H1 (cell line): ENCODE results near the gene PSORS1C1. TPM values are rescaled to one million over a fixed set of nuclear protein-coding genes. Genes with fewer than 3 reads are reported as not detected.

Source experiments
- CTCF ChIA-PET: fragments of 300-600 bp; sonication (Branson Sonifier 250); formaldehyde crosslinking; loops from one replicate; lab custom pipeline; 2021; ENCODE audit not compliant: partially characterized antibody; lab: Charles Lee
- POLR2A ChIA-PET: fragments of 300-600 bp; sonication (Branson Sonifier 250); formaldehyde crosslinking; loops from one replicate; lab custom pipeline; 2021; ENCODE audit warnings: inconsistent platforms; ENCODE audit not compliant: partially characterized antibody; lab: Charles Lee
- DNase-seq, 2 experiments: peaks; one replicate each; pipeline versions ENCODE4 v3.0.0 to v3.0.0-alpha.2; 2010 to 2022; ENCODE audit warnings: low spot score in 2 of 2, low read depth in 1 of 2, mixed read lengths in 1 of 2
- FAIRE-seq: peaks from 2 replicates; lab custom pipeline; 2011; peaks lifted over from hg19 to GRCh38; lab: Jason Lieb, UNC
- H2AFZ ChIP-seq: 2 replicates; pipeline ENCODE4 v1.8.1; 2012; ENCODE audit warnings: low read length, inconsistent platforms
- H2AK5ac ChIP-seq: 2 replicates; pipeline ENCODE4 v1.6.1; 2013; ENCODE audit warnings: low read depth, low read length
- H2BK120ac ChIP-seq: replicated peaks from 2 replicates; pipeline ENCODE3; 2013; ENCODE audit warnings: low read depth, low read length, inconsistent platforms
- H2BK12ac ChIP-seq: 2 replicates; pipeline ENCODE4 v1.6.1; 2013; ENCODE audit warnings: low read depth, low read length
- H2BK15ac ChIP-seq: 2 replicates; pipeline ENCODE4 v1.6.1; 2013; ENCODE audit warnings: low read length
- H2BK20ac ChIP-seq: 2 replicates; pipeline ENCODE4 v1.6.1; 2013; ENCODE audit warnings: low read length
- H2BK5ac ChIP-seq: 2 replicates; pipeline ENCODE4 v1.6.1; 2013; ENCODE audit warnings: low read depth, low read length
- H3K14ac ChIP-seq: 2 replicates; pipeline ENCODE4 v1.6.1; 2013; ENCODE audit warnings: inconsistent platforms; ENCODE audit not compliant: insufficient read length
- H3K18ac ChIP-seq: 2 replicates; pipeline ENCODE4 v1.6.1; 2013; ENCODE audit warnings: low read length; ENCODE audit errors: extremely low read depth
- H3K23ac ChIP-seq: 2 replicates; pipeline ENCODE4 v1.6.1; 2013; ENCODE audit warnings: inconsistent platforms; ENCODE audit not compliant: insufficient read length
- H3K23me2 ChIP-seq: 2 replicates; pipeline ENCODE4 v1.6.1; 2013; ENCODE audit warnings: low read depth, low read length
- H3K27ac ChIP-seq: 2 replicates; pipeline ENCODE4 v1.6.1; 2011; ENCODE audit warnings: low read depth, low read length, inconsistent platforms
- H3K27me3 ChIP-seq, 4 experiments: replicated peaks in 1 of 4; 1 replicate in 1 of 4; 2 replicates in 3 of 4; pipeline versions ENCODE4 v1.6.1 to v1.8.1; 2011 to 2013; ENCODE audit warnings: low read length in 3 of 4, mild to moderate bottlenecking in 3 of 4, inconsistent platforms in 2 of 4, mixed read lengths in 2 of 4, moderate library complexity in 1 of 4; ENCODE audit not compliant: control insufficient read depth in 3 of 4, insufficient read depth in 3 of 4; ENCODE audit errors: extremely low read depth in 1 of 4
- H3K36me3 ChIP-seq, 4 experiments: 2 replicates each; pipeline versions ENCODE4 v1.6.1 to v1.8.1; 2011 to 2013; ENCODE audit warnings: mild to moderate bottlenecking in 4 of 4, low read length in 3 of 4, moderate library complexity in 2 of 4, control low read depth in 1 of 4, inconsistent platforms in 1 of 4; ENCODE audit not compliant: insufficient read depth in 4 of 4, control insufficient read depth in 2 of 4
- H3K4ac ChIP-seq: replicated peaks from 2 replicates; pipeline ENCODE3; 2013; ENCODE audit warnings: low read length, low read depth, mixed read lengths, inconsistent platforms; ENCODE audit not compliant: insufficient read length
- H3K4me1 ChIP-seq, 4 experiments: replicated peaks in 1 of 4; 1 replicate in 1 of 4; 2 replicates in 3 of 4; pipeline versions ENCODE4 v1.6.1 to v1.8.1; 2011 to 2013; ENCODE audit warnings: low read length in 3 of 4, inconsistent platforms in 2 of 4, mixed read lengths in 1 of 4; ENCODE audit not compliant: insufficient read depth in 4 of 4, control insufficient read depth in 3 of 4
- H3K4me2 ChIP-seq, 2 experiments: 2 replicates each; pipeline versions ENCODE4 v1.6.1 to v1.8.1; 2011 to 2013; ENCODE audit warnings: low read depth in 2 of 2, low read length in 2 of 2, control low read depth in 1 of 2, inconsistent platforms in 1 of 2, mild to moderate bottlenecking in 1 of 2; ENCODE audit not compliant: insufficient read depth in 1 of 2
- H3K4me3 ChIP-seq, 4 experiments: fragments of 200-600, 300-600 bp in 1 of 4; sonication (generic), shearing (Covaris generic), sonication (Bioruptor Twin) in 1 of 4; 2 replicates each; pipeline versions ENCODE4 v1.5.1 to v1.8.1; 2011 to 2016; ENCODE audit warnings: low read length in 4 of 4, low read depth in 3 of 4, control low read depth in 2 of 4, inconsistent platforms in 2 of 4, mild to moderate bottlenecking in 2 of 4, mixed read lengths in 1 of 4, moderate library complexity in 1 of 4; ENCODE audit not compliant: insufficient read depth in 2 of 4; ENCODE audit errors: extremely low read depth in 1 of 4
- H3K56ac ChIP-seq: replicated peaks from 2 replicates; pipeline ENCODE3; 2013; ENCODE audit warnings: low read depth, mild to moderate bottlenecking, mixed read lengths, low read length, inconsistent platforms; ENCODE audit not compliant: insufficient read length
- H3K79me1 ChIP-seq: 2 replicates; pipeline ENCODE4 v1.6.1; 2013; ENCODE audit warnings: low read depth, low read length, control low read depth
- H3K79me2 ChIP-seq, 2 experiments: 2 replicates each; pipeline versions ENCODE4 v1.6.1 to v1.8.1; 2012 to 2013; ENCODE audit warnings: low read length in 2 of 2, mild to moderate bottlenecking in 2 of 2, inconsistent platforms in 1 of 2; ENCODE audit not compliant: insufficient read depth in 2 of 2, control insufficient read depth in 1 of 2
- H3K9ac ChIP-seq, 4 experiments: replicated peaks in 1 of 4; 1 replicate in 1 of 4; 2 replicates in 3 of 4; pipeline versions ENCODE4 v1.6.1 to v1.8.1; 2011 to 2013; ENCODE audit warnings: low read depth in 3 of 4, low read length in 3 of 4, control low read depth in 2 of 4, mild to moderate bottlenecking in 2 of 4, moderate library complexity in 2 of 4, inconsistent platforms in 1 of 4; ENCODE audit errors: extremely low read depth in 1 of 4
- H3K9me3 ChIP-seq, 2 experiments: 2 replicates each; pipeline versions ENCODE4 v1.6.1 to v1.8.1; 2012 to 2013; ENCODE audit warnings: mild to moderate bottlenecking in 2 of 2, moderate library complexity in 2 of 2, control low read depth in 1 of 2, inconsistent platforms in 1 of 2, low read depth in 1 of 2, low read length in 1 of 2, mixed read lengths in 1 of 2; ENCODE audit not compliant: insufficient read depth in 2 of 2
- H4K20me1 ChIP-seq, 2 experiments: replicated peaks in 1 of 2; 2 replicates each; pipeline versions ENCODE3 to v1.8.1; 2011 to 2013; ENCODE audit warnings: inconsistent platforms in 2 of 2, low read length in 2 of 2, mild to moderate bottlenecking in 1 of 2; ENCODE audit not compliant: insufficient read depth in 2 of 2, control insufficient read depth in 1 of 2
- H4K5ac ChIP-seq: 2 replicates; pipeline ENCODE4 v1.6.1; 2013; ENCODE audit warnings: low read length, low read depth, mixed read lengths, inconsistent platforms; ENCODE audit not compliant: insufficient read length
- H4K8ac ChIP-seq: 2 replicates; pipeline ENCODE4 v1.8.0; 2013; ENCODE audit warnings: mild to moderate bottlenecking, moderate library complexity, low read length, inconsistent platforms; ENCODE audit not compliant: insufficient read depth; ENCODE audit errors: extremely low read depth
- H4K91ac ChIP-seq: replicated peaks from 2 replicates; pipeline ENCODE3; 2013; ENCODE audit warnings: low read length, mixed read lengths, inconsistent platforms; ENCODE audit not compliant: insufficient read length
- BRCA1 ChIP-seq: IDR thresholded peaks from 2 replicates; pipeline ENCODE4 v1.6.1; 2012; ENCODE audit warnings: low read depth, low read length, improper control_type of control experiment
- EP300 ChIP-seq, 2 experiments: IDR thresholded peaks; 1 replicate in 1 of 2; 2 replicates in 1 of 2; pipeline ENCODE4 v1.6.1; 2011 to 2012; ENCODE audit warnings: low read depth in 2 of 2, low read length in 2 of 2, mild to moderate bottlenecking in 2 of 2, borderline replicate concordance in 1 of 2, inconsistent platforms in 1 of 2, moderate library complexity in 1 of 2
- MAX ChIP-seq: IDR thresholded peaks from 2 replicates; pipeline ENCODE4 v1.6.1; 2012; ENCODE audit warnings: inconsistent platforms
- PHF8 ChIP-seq: fragments of 200-600 bp; sonication (generic); conservative IDR thresholded peaks from 2 replicates; pipeline ENCODE4 v1.7.1; 2012; ENCODE audit warnings: low read depth, mild to moderate bottlenecking, inconsistent platforms, low read length, moderate library complexity
- WGBS, 2 experiments: shearing (Covaris generic) in 1 of 2; methylation state at CpG; one replicate each; pipeline versions ENCODE4 v1.1.6 to v1.1.7; 2013 to 2015; ENCODE audit warnings: low lambda C conversion rate in 2 of 2, mixed read lengths in 2 of 2, inconsistent platforms in 1 of 2, low coverage in 1 of 2, missing lambda C conversion rate in 1 of 2; ENCODE audit not compliant: insufficient replicate concordance in 2 of 2, insufficient coverage in 1 of 2, insufficient read length in 1 of 2; ENCODE audit errors: extremely low coverage in 1 of 2, missing lambda C conversion rate in 1 of 2; 5-methylcytosine and 5-hydroxymethylcytosine counted together
- polyA plus RNA-seq, 7 experiments: library from polyadenylated mRNA; depleted of rRNA in 3 of 7; stranded (reverse) in 5 of 7; unstranded in 2 of 7; fragments of >200 nt in 5 of 7; fragments of 200-250 nt in 2 of 7; gene quantifications; 1 replicate in 5 of 7; 2 replicates in 1 of 7; 4 replicates in 1 of 7; pipeline versions ENCODE4 v1.2.1 to v1.2.3, GENCODE V29; 2011 to 2013; ENCODE audit warnings: missing spikeins in 2 of 7, mixed read lengths in 2 of 7
- total RNA-seq: library from RNA; stranded (reverse); fragmentation: NEBNext Ultra II Directional; extraction: Animal tissue kit (Norgen Biotek cat#: 25700); gene quantifications from 2 replicates; pipeline ENCODE4 v1.2.1, GENCODE V29; 2021
- TF ChIP-seq, protein P1 (sequence below), 3 experiments: IDR thresholded peaks; 1 replicate in 2 of 3; 2 replicates in 1 of 3; pipeline versions ENCODE4 v1.5.1 to v1.6.1; 2011; ENCODE audit warnings: low read length in 3 of 3, mild to moderate bottlenecking in 3 of 3, inconsistent platforms in 2 of 3, low read depth in 1 of 3, moderate library complexity in 1 of 3; ENCODE audit not compliant: insufficient read depth in 1 of 3; ENCODE audit errors: control extremely low read depth in 1 of 3
- TF ChIP-seq, protein P2 (sequence below): IDR thresholded peaks from 2 replicates; pipeline ENCODE4 v1.6.1; 2011; ENCODE audit warnings: low read length, improper control_type of control experiment

Gene PSORS1C1
- total and polyA plus RNA-seq, 2 of the 8 experiments (the other 6 are each of a cell fraction or from before 2014, with no cell fraction given), result 0.12 to 0.52 TPM

- Histone ChIP-seq H3K79me2 (no peaks in the 10 kb centered on the region), H3K14ac (no peak overlapping the region), H3K36me3 (no peaks in the 10 kb centered on the region), H2BK5ac (no peak overlapping the region), H2AK5ac (no peak overlapping the region), H2BK15ac (no peak overlapping the region; the same call in 1 of the 2 replicates), H3K4me1 (peaks cover 0 to 4% (median 3%) of the 10 kb centered on the region in 4 experiments; a peak in 6 of 7 replicates), H3K4ac (no peak overlapping the region), H2BK20ac (0 out of 2 replicates have a peak overlapping the region, but pooled peaks have one; percentile 48), H3K9ac (no peak overlapping the region), H3K27ac (no peak overlapping the region), H3K9me3 (no peaks in the 10 kb centered on the region), H4K8ac (no peak overlapping the region), H3K27me3 (no peaks in the 10 kb centered on the region), H2AFZ (peak overlapping the region; percentile 81; the same call in 1 of the 2 replicates), H3K23ac (no peak overlapping the region), H3K4me3 (no peak overlapping the region), H3K4me2 (peak overlapping the region in 1 of 2 experiments; percentile 37; a peak in 2 of 4 replicates), H2BK120ac (no peak overlapping the region), H4K20me1 (no peaks in the 10 kb centered on the region), H4K91ac (no peak overlapping the region), H3K18ac (no peak overlapping the region), H3K79me1 (no peaks in the 10 kb centered on the region), H2BK12ac (peak overlapping the region; percentile 87; the same call in 1 of the 2 replicates), H3K23me2 (0 out of 2 replicates have a peak, but pooled peaks cover 2% of the 10 kb centered on the region), H4K5ac (no peak overlapping the region), H3K56ac (no peak overlapping the region)
- CTCF ChIA-PET, result interaction anchor here (0.5 to 13.3 kb wide), 68 partner anchors 7 to 627 kb away, joined by 3 to 285 read pairs (median 4); partner anchors contain the start of genes MUC22, MUCL3, POU5F1 and PSORS1C2
- POLR2A ChIA-PET, result interaction anchor here (0.6 to 1.8 kb wide), 7 partner anchors 9 to 543 kb away, joined by 3 to 5 read pairs (median 4); partner anchors contain the start of gene VARS2
- DNase-seq (peak; percentile 29 to 84), FAIRE-seq (no peak)
- 38% methylated on average over 22 of the region's 22 CpGs; no CpG with 5 or more reads in 1 of the 2 experiments for WGBS, 2 experiments
- TF ChIP-seq PHF8, result no peak
- TF ChIP-seq, protein P1, sequence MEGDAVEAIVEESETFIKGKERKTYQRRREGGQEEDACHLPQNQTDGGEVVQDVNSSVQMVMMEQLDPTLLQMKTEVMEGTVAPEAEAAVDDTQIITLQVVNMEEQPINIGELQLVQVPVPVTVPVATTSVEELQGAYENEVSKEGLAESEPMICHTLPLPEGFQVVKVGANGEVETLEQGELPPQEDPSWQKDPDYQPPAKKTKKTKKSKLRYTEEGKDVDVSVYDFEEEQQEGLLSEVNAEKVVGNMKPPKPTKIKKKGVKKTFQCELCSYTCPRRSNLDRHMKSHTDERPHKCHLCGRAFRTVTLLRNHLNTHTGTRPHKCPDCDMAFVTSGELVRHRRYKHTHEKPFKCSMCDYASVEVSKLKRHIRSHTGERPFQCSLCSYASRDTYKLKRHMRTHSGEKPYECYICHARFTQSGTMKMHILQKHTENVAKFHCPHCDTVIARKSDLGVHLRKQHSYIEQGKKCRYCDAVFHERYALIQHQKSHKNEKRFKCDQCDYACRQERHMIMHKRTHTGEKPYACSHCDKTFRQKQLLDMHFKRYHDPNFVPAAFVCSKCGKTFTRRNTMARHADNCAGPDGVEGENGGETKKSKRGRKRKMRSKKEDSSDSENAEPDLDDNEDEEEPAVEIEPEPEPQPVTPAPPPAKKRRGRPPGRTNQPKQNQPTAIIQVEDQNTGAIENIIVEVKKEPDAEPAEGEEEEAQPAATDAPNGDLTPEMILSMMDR (IDR thresholded peaks at IDR 0.05; ENCODE audit: control extremely low read depth in 1 of 3, insufficient read depth in 1 of 3, low read depth in 1 of 3, low read length in 3 of 3), result peak; percentile 27 to 83 (median 76)
- TF ChIP-seq, protein P2, sequence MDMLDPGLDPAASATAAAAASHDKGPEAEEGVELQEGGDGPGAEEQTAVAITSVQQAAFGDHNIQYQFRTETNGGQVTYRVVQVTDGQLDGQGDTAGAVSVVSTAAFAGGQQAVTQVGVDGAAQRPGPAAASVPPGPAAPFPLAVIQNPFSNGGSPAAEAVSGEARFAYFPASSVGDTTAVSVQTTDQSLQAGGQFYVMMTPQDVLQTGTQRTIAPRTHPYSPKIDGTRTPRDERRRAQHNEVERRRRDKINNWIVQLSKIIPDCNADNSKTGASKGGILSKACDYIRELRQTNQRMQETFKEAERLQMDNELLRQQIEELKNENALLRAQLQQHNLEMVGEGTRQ, result no peak
- TF ChIP-seq BRCA1, result no peak
- peak in 1 of 2 experiments; percentile 28; a peak in 1 of 3 replicates for TF ChIP-seq EP300 (IDR thresholded peaks at IDR 0.05; ENCODE audit: borderline replicate concordance in 1 of 2, low read depth in 2 of 2, low read length in 2 of 2)
- TF ChIP-seq MAX, result peak; percentile 68
These were observed 34.8 kb upstream of the PSORS1C1 start for GRCh38 chr6:31079656-31080261.
